Measurements from ENCODE around the gene ERMN.

DNA sequence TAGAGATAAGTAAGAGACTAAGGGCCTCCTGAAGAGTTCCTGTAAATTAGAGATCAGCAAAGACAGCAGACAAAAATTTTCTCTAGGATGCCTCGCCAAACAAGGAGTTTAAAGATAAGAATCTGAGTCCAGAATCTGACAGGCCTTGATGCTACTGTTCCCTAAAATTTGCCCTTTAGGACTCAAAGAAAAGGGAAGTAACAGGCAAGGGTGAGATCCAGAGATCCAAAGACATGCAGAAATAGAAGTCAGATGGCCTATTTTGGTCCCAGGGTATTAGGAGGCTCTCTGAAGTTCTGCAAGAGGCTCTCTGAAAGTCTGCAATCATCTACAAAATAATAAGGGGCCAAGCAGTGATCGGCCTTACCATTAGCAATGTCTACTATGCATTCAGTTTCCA is 35.1 kb downstream of the ERMN start:
- no peak for TF ChIP-seq POLR2A (IDR thresholded peaks at IDR 0.05)
- no peak for TF ChIP-seq EP300 (IDR thresholded peaks at IDR 0.05)
